ENCODE measurements around the gene VAT1L.

DNA sequence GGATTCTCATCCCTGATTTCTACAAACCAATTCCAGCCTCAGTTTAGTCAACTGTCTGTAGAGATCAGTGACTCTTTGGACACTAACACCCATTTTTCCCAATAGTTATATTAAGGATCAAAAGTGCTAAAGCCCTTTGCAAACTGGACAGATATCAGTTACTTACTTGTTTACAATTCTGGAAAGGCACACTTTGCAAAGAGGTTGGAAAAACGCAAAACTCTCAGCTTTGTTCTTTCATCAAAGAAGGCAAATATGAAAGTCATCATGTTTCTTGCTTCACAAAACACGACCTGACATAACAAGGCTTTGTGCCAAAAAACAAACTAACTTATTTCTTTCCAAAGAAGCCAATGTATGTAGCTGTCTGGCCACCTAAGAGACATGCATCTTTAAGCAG, 26.1 kb upstream of the VAT1L start:
- TF ChIP-seq CTCF (IDR thresholded peaks at IDR 0.05) (no peak), POLR2A (IDR thresholded peaks at IDR 0.05; ENCODE audit: low read depth) (no peak), POLR2AphosphoS5 (IDR thresholded peaks at IDR 0.05) (no peak), EP300 (IDR thresholded peaks at IDR 0.05) (no peak)
